Putamen (tissue), 1 donor: ENCODE results near the gene RAB39A.
"Not testable (repeated sequence)": the region's sequence is repeated elsewhere in the genome, so short reads cannot be mapped to it uniquely, and the experiment has no call there.

ENCODE experiments used
- DNase-seq: peaks from one replicate; pipeline ENCODE4 v3.0.0-alpha.2; 2016; ENCODE audit warnings: low spot score

Gene RAB39A

GRCh38 chr11:107928046-107928766, at the start of gene RAB39A:
Gene RAB39A, plus strand, starts transcription at chr11:107928448. Its CDS starts 121 bp downstream, at chr11:107928569.
- DNase-seq, result peak; percentile 91

GRCh38 chr11:107881471-107881870, 46.8 kb upstream of the RAB39A start:
- not testable (repeated sequence) for DNase-seq

- DNase-seq, result no peak
Observed at GRCh38 chr11:107882095-107882820, 46.0 kb upstream of the RAB39A start.

GRCh38 chr11:107898270-107898669, 30.0 kb upstream of the RAB39A start:
- no peak for DNase-seq

GRCh38 chr11:107908211-107908610, 20.0 kb upstream of the RAB39A start:
- DNase-seq, result no peak

GRCh38 chr11:107912415-107912814, 15.8 kb upstream of the RAB39A start:
- not testable (repeated sequence) for DNase-seq

GRCh38 chr11:107915229-107915628, 13.0 kb upstream of the RAB39A start:
- no peak for DNase-seq

GRCh38 chr11:107916671-107917241, 11.5 kb upstream of the RAB39A start:
- no peak for DNase-seq

GRCh38 chr11:107921997-107922396, 6.3 kb upstream of the RAB39A start:
- no peak for DNase-seq

- not testable (repeated sequence) for DNase-seq
Observed at GRCh38 chr11:107923519-107923918, 4.7 kb upstream of the RAB39A start.

GRCh38 chr11:107924306-107924705, 3.9 kb upstream of the RAB39A start:
- DNase-seq, result no peak

GRCh38 chr11:107927559-107927958, 689 bp upstream of the RAB39A start:
- no peak for DNase-seq

- peak; percentile 29 for DNase-seq
Observed at GRCh38 chr11:107928767-107929507, 689 bp downstream of the RAB39A start.

- DNase-seq, result no peak
Observed at GRCh38 chr11:107929611-107930200, 1.5 kb downstream of the RAB39A start.

GRCh38 chr11:107931206-107931605, 3.0 kb downstream of the RAB39A start:
- DNase-seq, result no peak

- DNase-seq, result no peak
Observed at GRCh38 chr11:107947904-107948303, 19.7 kb downstream of the RAB39A start.

- not testable (repeated sequence) for DNase-seq
Observed at GRCh38 chr11:107948328-107948727, 20.1 kb downstream of the RAB39A start.

- DNase-seq, result no peak
Observed at GRCh38 chr11:107951155-107951554, 22.9 kb downstream of the RAB39A start.

GRCh38 chr11:107953446-107953845, 25.2 kb downstream of the RAB39A start:
- no peak for DNase-seq

- no peak for DNase-seq
Observed at GRCh38 chr11:107956543-107956942, 28.3 kb downstream of the RAB39A start.

- DNase-seq, result no peak
Observed at GRCh38 chr11:107957109-107957588, 28.9 kb downstream of the RAB39A start.

GRCh38 chr11:107961480-107961879, 33.2 kb downstream of the RAB39A start:
- DNase-seq, result no peak
